ENCODE measurements around the gene IFNLR1.

Gene IFNLR1

DNA sequence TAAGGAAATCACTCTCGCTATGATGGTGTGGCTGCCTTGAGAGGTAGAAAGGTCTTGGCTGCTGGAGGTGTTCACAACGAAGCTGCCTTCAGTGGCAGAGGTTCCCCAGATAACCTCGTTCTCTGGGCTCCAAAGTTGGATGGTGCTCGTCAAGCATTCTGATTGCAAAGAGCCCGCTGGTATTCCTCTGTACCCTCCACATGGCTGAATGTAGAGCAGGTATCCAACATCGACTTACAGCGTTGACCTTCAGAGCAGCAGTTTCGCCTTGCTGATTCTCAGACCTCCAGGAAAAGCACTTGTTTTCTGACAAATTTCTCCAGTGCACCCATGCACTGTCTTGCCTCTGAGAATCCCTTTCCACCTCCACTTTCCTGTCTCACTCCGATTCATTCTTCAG lies 39.9 kb downstream of the IFNLR1 start:
- DNase-seq: no peak

DNA sequence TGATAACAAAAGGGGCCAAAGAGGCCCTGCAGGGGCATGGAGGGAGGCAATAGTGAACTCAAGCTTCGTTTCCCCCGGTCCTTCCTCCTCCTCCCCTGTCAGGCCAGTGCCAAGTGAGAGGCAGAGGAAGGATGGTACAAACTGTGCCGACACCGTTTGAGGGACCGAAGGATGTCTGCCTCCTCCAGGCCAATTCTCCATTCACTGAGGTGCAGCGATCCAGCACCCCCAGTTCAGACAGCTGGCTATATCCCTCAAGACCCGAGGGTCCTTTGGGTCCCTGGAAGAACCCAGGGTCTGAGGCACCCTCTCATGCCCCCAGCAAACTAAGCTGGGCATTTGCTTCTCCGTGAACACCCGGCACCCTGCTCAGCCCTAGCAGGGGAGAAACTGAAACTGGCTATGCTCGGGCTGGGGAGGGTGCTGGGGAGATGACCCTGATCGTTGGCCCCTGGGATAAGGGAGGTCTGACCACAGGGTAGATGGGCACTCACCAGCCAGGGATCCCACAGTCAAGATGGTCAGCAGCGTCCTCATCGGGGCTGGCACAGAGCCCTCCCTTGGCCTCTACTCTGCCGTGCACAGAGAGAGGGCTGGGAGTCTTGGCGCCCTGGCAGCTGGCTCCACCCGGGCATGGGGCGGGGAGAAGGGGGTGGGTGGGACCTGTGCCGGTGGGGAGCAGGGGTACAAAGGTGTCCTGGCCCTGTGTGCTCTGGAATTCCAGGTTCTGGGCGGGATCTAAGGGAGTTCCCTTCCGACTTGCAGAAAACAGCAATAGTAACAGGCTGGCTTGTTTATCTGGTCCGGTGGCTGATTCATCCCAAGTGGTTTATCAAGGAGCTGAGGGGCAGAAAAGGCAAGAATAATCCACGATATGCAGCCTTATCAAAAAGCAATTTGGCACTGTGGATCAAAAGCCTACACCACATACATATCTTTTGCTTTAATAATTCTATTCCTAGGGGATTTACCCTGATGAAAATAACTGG lies 44.2 kb downstream of the IFNLR1 start, which contains the start of gene IL22RA1:
Gene IL22RA1 (minus strand): TSS at position 595 of the 989 bp plus-strand sequence. CDS start 58 bp downstream, at position 537.
- DNase-seq: no peak

DNA sequence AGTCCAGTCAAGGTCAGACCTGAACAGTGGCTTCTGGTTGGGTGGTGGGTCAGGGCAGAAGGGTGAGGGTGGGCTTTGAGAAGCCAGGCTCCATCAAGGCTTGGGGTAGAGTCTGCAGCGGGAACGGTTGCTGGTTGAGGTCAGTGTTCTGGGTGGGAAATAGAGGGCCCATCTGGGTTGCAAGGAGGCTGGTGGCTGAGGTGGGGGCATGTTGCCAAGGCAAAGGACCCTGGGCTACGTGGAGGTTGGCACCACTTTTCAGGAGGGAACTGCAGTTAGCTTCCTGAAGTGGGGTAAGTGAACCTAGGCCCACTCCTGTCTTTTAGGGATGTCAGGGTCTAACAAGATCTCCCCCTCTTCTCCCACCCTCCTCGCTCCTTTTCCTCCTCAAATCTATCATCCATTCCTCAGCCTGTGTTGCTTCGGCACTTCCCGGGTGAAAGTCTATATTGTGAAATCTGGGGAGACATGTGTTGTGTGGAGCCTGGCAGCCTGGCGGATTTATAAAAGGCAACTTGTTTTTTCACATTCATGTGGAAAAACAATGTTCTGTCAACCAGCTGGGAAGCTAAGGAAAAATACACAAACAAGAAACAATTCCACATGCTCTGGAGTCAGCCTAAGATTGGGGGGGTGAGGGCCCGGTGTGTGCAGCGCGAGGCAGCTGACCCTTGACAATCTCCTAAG lies 45.6 kb downstream of the IFNLR1 start:
- DNase-seq: no peak

DNA sequence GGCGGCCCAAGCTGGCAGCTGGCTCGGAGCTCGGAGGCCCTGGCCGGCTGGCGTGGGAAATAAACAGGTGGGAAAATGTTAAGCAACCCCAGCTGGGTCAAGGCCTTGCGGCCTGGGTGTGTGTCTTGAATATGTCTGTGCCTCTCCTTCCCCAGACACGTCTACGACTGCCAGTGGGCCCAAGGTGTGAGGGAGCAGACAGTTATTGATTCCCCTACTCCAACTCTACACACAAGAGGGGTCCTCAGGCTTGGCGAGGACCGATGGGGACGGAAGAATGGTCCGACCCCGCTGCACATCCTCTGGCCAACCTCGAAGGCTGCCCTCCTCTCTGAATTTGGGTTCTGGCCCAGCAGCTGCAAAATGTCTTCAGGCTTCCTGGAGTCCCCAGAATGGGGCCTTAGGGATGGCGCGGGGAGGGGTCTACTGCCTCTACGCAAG lies 46.3 kb downstream of the IFNLR1 start:
- no peak for DNase-seq

DNA sequence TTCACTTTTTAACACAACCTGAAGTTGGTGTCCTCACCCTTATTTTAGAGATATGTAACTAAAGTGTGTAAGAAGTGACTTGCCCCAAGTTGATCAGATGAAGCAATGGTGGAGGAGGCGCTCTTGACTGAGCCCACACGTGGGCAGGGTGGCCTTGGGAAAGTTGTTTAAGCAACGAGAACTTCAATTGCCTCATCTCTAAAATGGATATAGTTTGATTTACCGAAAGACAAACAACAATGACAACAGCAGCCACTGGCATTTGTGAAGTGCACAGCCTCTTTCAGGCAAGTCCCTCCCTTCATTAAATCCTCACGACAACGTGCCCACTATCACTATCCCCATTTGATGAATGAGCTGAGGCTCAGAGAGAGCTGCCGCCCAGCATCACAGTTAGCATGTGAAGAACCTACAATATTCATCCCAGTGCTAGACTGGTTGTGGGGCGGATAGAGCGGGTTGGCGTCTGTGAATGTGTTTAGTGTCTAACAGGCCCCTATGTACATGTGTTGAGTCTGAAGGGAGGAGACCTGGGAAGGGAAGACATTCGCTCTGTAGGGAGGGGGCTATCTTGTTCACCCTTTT lies 47.2 kb downstream of the IFNLR1 start:
- no peak for DNase-seq

DNA sequence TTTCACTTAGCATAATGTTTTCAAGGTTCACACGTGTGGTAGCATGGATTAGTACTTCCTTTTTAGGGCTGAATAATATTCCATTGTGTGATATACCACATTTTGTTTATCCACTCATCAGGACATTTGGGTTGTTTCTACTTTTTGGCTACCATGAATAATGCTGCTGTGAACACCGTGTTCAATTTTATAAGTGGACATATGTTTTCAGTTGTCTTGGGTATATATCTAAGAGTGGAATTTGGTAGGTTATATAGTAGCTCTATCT lies 47.9 kb downstream of the IFNLR1 start:
- no peak for DNase-seq

DNA sequence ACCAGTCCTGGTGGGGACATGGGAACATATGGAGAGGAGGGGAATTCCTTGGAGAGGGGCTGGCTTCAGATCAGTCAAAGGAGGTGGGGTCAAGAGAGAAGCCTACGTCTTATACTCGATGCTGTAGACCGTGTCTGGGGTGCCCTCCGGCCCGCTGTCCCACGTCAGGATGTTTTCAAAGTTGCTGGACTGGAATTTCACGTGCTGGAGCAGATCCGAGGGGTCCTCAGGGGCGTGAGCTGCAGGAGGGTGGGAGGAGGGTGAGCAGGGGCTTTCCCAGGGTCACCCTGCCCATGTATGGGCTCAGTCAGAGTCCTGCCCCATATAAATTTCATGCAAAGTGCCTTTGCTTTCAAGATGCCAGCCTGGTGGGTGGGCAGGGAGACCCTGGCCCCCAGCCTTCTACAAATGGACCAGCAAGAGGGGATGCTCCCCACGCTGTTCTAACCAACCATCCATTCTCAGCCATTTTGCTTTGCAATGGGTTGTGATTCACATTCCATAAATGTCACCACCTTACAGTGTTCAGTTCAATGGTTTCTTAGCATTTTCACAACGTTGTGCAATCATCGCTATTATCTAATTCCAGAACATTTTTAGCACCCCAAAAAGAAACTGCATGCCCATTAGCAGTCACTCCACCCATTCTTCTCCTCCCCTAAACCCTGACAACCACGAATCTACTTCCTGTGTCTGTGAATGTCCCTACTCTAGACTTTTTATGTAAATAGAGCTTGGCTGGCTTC lies 48.4 kb downstream of the IFNLR1 start:
- DNase-seq: no peak

DNA sequence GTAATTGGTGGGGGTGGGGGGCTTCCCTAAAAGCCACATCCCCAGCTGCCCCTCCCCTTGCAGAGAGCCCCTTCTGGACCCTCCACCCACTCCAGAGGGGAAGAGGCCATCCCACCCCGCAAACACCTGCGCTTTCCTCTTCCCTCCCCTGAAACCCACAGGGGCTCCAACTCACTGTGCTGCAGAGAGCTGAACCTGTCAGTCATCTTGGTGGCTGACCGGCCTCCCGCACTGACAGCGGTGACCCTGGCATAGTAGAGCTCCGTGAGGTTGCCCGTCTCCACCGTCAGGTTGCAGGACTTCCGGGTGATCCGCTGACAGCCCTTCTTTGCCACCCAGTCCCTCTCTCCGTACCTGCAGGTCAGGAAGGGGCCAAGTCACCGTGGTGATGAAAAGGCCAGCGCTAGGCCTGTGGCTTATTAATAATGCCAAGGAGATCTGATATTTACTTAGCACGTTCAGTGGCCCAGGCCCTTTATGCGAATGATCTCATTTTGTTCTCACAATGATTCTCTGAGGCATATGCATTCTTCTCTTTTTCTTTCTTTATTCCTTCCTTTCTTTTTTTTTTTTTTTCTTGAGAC lies 50.0 kb downstream of the IFNLR1 start:
- DNase-seq: no peak

DNA sequence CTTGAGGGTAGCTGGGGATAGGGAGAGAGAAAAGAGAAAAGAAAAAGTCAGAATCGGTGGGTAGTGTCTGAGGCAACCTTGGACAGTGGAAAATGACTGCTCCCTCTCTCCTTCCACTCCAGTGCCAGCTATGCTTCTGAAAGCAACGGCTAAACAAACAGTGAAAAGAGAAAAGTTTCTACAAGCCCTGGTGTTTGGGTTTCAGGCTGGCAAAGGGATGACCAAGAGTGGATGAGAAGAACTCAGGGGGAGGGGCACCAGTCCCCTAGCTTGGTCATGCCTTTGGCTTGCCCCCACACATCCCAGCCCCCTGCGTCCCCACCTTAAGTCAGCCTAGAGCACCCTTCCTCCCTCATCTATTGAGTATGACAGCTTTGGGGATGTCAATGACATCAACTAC lies 52.7 kb downstream of the IFNLR1 start:
- DNase-seq: no peak

DNA sequence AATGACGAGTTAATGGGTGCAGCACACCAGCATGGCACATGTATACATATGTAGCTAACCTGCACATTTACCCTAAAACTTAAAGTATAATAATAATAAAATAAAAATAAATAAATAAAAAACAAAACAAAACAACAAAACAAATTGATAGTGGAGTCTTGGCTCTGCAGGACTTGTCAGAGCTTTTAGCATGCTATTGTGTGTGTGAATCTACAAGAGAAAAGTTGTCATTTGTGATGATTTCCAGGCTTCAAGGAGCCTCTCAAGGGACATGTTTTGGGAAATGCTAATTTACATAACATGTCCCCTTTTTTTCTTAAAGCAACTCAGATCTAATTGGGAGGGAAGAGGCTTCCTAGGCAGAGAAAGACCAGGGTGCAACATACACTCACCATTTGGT lies 53.3 kb downstream of the IFNLR1 start:
- no peak for DNase-seq

DNA sequence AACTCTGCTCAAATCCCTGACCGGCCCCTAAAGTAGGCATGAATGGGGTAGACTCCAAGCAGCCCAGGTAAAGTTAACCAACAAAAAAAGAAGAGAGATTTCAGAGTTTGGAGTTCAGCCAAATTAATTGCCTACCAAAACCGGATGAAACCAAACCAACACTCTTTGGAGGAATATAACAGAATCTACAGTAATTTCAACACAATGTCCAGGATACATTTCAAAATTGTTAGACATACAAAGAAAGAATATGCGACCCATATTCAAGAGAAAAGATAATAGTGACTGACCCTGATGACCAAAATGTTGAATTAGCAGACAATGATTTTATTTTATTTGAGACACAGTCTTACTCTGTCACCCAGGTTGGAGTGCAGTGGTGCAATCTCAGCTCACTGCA lies 56.7 kb downstream of the IFNLR1 start:
- DNase-seq: no peak

DNA sequence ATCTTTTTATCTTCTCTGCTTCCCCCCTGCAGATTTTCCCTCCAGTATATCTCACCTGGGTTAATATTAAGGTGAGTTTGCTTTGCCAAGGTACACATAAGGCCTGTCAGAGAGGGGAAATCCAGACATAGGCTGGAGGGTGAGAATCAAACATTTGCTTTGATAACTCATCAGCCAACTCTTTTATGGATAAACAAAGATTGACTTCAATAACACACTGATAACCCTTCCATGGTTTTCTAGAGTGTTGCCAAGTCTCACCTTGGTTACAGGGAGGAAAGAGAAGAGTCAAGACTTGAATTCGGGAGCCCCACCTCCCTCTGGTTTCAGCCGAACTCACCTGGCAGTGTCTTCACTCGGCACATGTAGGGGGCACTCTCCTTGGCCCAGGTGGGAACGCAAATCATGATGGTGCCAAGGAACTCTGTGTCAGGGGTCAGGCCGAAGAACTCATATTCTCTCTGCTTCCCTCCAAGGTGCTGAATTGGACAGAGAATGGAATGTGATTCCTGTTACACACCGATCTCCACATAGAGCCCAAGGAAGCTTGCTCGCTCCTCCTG lies 59.2 kb downstream of the IFNLR1 start:
- DNase-seq: no peak

DNA sequence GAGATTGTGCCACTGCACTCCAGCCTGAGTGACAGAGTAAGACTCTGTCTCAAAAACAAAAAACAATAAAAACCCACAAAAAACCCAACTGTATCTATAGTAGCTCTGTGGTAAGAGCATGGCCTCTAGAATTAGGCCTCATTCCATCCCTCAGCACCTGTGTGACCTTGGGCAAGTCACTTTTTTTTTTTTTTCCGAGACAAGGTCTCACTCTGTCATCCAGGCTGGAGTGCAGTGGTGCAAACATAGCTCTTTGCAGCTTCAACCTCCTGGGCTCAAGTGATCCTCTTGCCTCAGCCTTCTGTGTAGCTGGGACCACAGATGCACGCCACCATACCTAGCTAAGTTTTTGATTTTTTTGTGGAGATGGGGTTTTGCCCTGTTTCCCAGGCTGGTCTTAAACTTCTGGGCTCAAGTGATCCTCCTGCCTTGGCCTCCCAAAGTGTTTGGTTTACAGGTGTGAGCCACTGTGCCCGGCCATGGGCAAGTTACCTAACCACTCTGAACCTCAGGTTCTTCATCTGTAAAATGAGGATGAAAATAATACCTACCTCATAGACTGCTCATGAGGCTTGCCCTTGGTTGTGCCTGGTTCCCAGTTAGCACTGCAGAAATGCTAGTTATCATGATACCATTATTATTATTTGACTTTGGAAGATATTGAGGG lies 59.8 kb downstream of the IFNLR1 start:
- DNase-seq: no peak

DNA sequence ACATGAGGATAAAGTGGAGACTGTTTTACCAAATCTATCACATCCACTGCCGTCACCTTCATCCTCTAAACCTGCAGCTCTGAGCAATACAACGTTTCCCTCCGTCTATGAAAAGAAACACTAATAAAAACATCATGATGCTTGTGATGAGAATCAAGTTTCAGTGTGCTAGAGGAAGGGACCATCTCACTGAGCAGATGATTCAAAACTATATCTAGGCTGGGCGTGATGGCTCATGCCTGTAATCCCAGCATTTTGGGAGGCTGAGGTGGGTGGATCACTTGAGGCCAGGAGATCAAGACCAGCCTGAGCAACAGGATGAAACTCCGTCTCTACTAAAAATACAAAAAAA lies 60.4 kb downstream of the IFNLR1 start:
- DNase-seq: no peak

DNA sequence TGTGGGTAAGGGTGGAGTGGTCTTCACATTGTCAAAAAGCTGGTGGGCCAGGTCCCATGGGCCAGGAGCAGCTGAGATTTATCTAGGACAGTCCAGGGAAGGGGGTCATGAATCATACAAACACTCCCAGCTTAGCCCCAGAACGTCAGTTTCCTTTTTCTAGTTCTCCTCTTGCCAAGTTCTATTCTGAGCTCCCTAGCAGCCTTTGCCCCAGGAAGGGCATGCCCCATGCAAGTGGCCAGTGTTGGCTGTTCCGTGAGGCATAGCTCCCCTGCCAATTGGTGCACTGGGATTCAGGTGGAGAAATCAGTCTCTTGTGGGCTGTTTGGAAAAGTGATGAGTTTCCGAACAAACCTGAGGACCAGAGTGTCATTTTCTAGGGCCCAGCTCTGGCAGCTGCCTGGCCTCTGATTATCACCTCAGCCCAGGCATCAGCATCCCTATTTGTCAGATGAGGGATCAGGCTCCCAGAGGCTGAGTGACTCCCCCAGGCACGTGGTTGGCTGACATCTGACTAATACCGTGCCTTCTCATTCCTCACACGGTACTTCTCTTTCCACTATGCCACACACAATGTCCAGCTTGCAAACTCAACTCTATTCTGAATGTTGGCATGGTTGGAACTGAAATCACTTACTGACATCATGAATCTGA lies 60.9 kb downstream of the IFNLR1 start:
- DNase-seq: no peak

DNA sequence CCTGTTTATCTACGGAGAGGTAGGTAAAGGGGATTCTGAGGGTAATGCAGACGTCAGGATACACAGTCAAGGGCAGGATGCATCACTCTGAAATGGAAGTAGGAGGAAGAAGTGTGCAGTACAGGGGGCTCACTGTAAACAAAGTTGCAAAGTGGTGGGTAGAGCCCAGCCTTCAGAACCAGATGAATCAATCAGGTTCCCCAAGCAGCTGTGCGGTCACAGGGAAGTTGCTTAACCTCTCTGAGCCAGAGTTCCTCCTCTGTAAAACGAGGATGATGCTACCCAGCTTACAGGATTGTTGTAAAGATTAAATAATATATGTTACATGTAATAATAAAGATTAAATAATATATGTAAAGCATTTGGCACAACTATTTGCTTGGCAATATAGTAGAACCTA lies 61.6 kb downstream of the IFNLR1 start:
- no peak for DNase-seq

DNA sequence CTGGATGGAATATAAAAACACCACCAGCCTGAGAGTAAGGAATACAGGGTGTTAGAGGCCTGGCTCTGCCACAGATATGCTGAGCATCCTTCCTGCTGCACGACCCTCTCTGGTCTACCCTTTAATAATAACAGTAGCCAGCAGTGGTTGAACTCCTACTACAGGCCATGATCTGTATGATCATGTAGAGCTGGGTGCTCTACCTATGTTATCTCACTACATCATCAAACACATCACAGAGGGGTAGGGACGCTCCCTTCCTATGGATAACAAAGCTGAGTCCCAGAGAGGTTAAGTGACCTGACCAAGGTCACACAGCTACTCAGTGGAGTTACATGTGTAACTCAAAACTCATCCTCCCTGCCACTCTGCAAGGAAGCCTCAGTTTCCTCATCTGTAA lies 62.1 kb downstream of the IFNLR1 start:
- no peak for DNase-seq

DNA sequence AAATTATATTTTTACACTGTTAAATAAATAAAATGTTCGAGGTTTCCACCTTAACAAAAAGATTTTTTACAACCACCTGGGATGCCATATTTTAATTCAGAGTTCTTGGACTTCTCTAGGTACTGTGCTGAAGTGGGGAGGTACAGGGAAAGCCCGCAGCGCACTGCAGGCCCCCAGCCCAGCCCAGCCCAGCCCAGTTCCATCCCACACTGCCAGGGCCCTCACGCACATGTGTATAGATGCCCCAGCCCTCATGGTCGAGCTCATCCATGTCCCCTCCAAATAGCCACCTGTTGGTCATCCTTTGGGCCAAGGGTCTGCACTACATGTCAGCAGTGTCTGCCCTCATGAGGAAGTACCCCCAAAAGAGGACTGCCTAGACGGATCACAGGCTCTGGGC lies 63.5 kb downstream of the IFNLR1 start:
- DNase-seq: no peak

DNA sequence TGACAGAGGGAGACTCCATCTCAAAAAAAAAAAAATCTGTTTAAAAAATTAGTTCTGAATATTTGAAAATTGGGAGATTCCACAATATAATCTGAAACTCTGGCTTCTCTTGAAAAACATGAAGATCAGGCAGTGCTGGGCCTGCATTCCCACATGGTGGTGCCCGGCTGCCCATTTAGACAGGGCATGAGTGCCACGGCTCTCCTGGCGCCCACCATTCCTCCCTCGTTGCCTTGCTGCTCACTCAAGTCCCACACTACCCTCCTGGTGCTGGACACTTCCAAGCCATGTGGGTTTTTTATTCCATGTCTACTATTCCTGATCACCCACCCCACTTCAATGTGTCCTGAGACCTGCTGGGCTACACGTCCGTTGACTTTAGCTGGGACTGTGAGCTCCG lies 64.3 kb downstream of the IFNLR1 start:
- no peak for DNase-seq

DNA sequence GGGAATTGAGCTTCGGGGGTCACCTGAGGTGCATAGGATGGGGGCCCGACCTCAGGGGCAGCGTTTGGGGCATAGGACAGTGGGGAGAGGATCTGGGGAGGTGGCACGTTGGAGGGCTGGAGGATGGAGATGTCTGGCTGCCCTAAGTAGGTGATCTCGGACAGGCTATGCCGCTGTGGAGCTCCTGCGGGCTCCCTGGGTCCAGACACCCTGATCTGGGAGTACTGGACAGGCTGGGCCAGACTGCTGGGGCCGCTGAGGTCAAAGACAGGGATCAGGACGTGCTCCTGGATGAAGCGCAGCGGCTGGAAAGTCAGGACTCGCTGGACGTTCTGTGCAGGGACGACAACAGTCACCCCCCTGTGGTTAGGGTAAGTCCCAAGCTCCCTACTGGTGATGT lies 65.7 kb downstream of the IFNLR1 start:
- DNase-seq: no peak

DNA sequence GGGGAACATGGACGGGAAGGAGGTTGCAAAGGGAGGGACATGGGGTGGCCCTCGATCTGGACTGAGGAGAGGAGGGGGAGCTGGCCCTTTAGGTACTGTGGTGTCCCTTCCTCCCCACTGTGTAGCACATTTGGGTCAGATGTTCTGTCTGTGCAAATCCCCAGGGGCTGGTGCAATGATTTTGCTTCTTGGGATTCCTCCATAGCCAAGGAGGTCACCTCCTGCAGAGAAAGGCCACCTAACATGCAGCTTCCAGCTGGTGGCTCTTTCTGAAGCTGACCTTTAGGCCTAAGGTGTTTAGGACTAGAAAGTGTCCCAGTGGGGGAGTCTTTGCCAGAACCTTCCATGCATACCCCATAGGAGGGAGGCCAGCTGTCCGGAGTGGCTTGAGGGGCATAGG lies 66.1 kb downstream of the IFNLR1 start:
- DNase-seq: no peak
